Mesendoderm (in vitro differentiated cells): ENCODE results near the gene AFF3.

ENCODE experiments used
- DNase-seq: peaks from one replicate; pipeline ENCODE4 v3.0.0; 2013
- H2AK5ac ChIP-seq: 2 replicates; pipeline ENCODE4 v1.6.1; 2013; ENCODE audit warnings: low read length, inconsistent platforms
- H2BK120ac ChIP-seq: 2 replicates; pipeline ENCODE4 v1.6.1; 2013; ENCODE audit warnings: low read depth, mild to moderate bottlenecking, low read length, moderate library complexity, mixed read lengths
- H2BK15ac ChIP-seq: replicated peaks from 2 replicates; pipeline ENCODE4 v1.6.1; 2013; ENCODE audit warnings: low read depth, mild to moderate bottlenecking, moderate library complexity
- H2BK5ac ChIP-seq: 2 replicates; pipeline ENCODE4 v1.6.1; 2013; ENCODE audit warnings: low read length, inconsistent platforms
- H3K18ac ChIP-seq: 2 replicates; pipeline ENCODE4 v1.6.1; 2013; ENCODE audit warnings: mild to moderate bottlenecking, low read length, mixed read lengths
- H3K23ac ChIP-seq: one replicate; pipeline ENCODE4 v1.6.1; 2013; ENCODE audit warnings: low read length
- H3K27ac ChIP-seq: 2 replicates; pipeline ENCODE4 v1.5.1; 2013; ENCODE audit warnings: low read depth, mild to moderate bottlenecking, inconsistent platforms, low read length, moderate library complexity
- H3K27me3 ChIP-seq: 2 replicates; pipeline ENCODE4 v1.6.1; 2013; ENCODE audit warnings: low read length, control low read depth, mild to moderate bottlenecking, inconsistent platforms; ENCODE audit not compliant: insufficient read depth, poor library complexity
- H3K36me3 ChIP-seq: 2 replicates; pipeline ENCODE4 v1.6.1; 2013; ENCODE audit warnings: low read length, inconsistent platforms; ENCODE audit not compliant: control insufficient read depth, insufficient read depth
- H3K4ac ChIP-seq: one replicate; pipeline ENCODE4 v1.6.1; 2013; ENCODE audit warnings: low read depth, mild to moderate bottlenecking, low read length, moderate library complexity
- H3K4me1 ChIP-seq: 2 replicates; pipeline ENCODE4 v1.6.1; 2013; ENCODE audit warnings: low read depth, low read length, inconsistent platforms; ENCODE audit not compliant: control insufficient read depth
- H3K4me2 ChIP-seq: 2 replicates; pipeline ENCODE4 v1.6.1; 2013; ENCODE audit warnings: low read length
- H3K4me3 ChIP-seq: 2 replicates; pipeline ENCODE4 v1.5.1; 2013; ENCODE audit warnings: mild to moderate bottlenecking, low read length
- H3K56ac ChIP-seq: one replicate; pipeline ENCODE4 v1.6.1; 2013; ENCODE audit warnings: low read length
- H3K79me1 ChIP-seq: 2 replicates; pipeline ENCODE4 v1.6.1; 2013; ENCODE audit warnings: low read length, inconsistent platforms
- H3K79me2 ChIP-seq: 2 replicates; pipeline ENCODE4 v1.6.1; 2013; ENCODE audit warnings: mild to moderate bottlenecking, low read length; ENCODE audit not compliant: control insufficient read depth, insufficient read depth
- H3K9ac ChIP-seq: 2 replicates; pipeline ENCODE4 v1.6.1; 2013; ENCODE audit warnings: low read length, inconsistent platforms
- H4K5ac ChIP-seq: one replicate; pipeline ENCODE4 v1.6.1; 2013; ENCODE audit warnings: low read length
- H4K8ac ChIP-seq: one replicate; pipeline ENCODE4 v1.6.1; 2013; ENCODE audit warnings: low read depth, mild to moderate bottlenecking, control low read depth, low read length, moderate library complexity
- WGBS: extraction: QIAGEN DNeasy Blood & Tissue Kit; methylation state at CpG from one replicate; pipeline ENCODE4 v1.1.7; 2013; ENCODE audit warnings: low lambda C conversion rate, missing lambda C conversion rate; ENCODE audit not compliant: insufficient coverage; ENCODE audit errors: extremely low coverage; 5-methylcytosine and 5-hydroxymethylcytosine counted together

The AFF3 gene

DNA sequence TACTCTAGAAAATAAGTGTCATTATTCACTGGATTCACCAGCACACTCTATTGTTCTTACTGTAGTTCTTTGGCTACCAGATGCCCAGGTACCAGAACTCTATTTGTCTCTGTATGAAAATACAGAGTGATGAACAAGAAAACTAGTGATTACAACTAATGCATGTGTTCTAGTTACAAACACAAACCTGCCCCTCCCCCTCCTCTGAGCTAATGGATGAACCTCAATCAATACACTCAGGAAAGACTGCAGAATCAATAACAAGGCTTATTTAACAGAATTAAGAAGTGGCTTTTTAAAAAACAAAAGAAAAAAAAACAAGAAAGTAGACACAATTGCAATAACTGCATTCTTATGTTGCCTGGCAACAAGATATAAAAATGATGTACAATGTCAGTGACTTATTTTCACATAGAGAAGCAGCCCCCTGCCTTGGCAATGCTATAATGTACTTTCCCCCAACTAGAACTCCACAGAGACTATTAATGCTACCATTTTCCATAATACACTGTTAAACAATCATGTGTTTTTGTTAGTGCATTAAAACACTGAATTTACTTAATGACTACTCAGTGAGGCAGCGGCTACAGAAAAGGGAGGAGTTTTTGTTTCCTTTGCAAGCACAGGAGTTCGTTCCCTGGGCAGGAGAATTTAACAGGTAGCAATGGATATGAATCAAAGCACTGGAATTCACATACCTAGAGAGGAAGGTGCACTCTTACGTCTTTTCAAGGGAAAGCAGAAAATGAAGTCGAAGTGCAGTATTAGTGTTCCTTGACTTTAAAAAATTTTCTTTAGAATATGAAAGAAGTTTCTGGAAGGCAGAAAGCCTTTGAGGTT lies 333.8 kb downstream of the AFF3 start:
- H2BK15ac ChIP-seq, result no peak overlapping the region
- no peak overlapping the region for H3K4me3 ChIP-seq
- H2AK5ac ChIP-seq, result no peak overlapping the region
- no peak overlapping the region for H3K4ac ChIP-seq
- no peaks in the 10 kb centered on the region for H3K36me3 ChIP-seq
- no peak overlapping the region for H3K56ac ChIP-seq
- no peaks in the 10 kb centered on the region for H3K79me2 ChIP-seq
- H3K4me1 ChIP-seq, result no peaks in the 10 kb centered on the region
- H2BK120ac ChIP-seq, result no peak overlapping the region
- H3K27ac ChIP-seq, result no peak overlapping the region
- no peak overlapping the region for H3K18ac ChIP-seq
- no peak for DNase-seq
- no CpG with 5 or more reads among the region's 4 CpGs for WGBS
- H4K8ac ChIP-seq, result no peak overlapping the region
- H2BK5ac ChIP-seq, result no peak overlapping the region
- H3K9ac ChIP-seq, result no peak overlapping the region
- no peak overlapping the region for H3K4me2 ChIP-seq
- no peaks in the 10 kb centered on the region for H3K27me3 ChIP-seq
- no peak overlapping the region for H4K5ac ChIP-seq
- H3K79me1 ChIP-seq, result no peaks in the 10 kb centered on the region
- H3K23ac ChIP-seq, result no peak overlapping the region

DNA sequence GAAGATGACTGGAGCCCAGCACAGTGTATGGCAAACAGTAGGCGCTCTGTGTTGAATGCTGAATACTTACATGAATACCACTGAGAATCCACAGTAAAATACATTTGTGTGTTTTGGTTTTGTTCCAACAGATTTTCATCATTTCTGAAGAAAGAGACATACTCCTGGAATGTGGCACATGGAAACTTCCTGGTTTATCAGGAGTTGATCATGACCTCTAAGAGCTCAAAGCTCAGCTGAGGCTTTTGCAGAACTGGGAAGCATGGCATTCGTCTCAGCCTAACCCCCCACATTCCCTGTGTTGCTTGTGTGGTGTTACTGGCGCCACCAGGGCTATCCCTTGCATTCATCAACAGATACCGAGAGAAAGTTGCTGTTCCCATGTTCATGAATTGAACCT lies 335.6 kb downstream of the AFF3 start:
- no peak overlapping the region for H2AK5ac ChIP-seq
- no peak overlapping the region for H3K4ac ChIP-seq
- no peak overlapping the region for H3K18ac ChIP-seq
- no peak overlapping the region for H3K4me2 ChIP-seq
- no peak overlapping the region for H4K8ac ChIP-seq
- H3K79me1 ChIP-seq, result no peaks in the 10 kb centered on the region
- H3K9ac ChIP-seq, result no peak overlapping the region
- H3K36me3 ChIP-seq, result no peaks in the 10 kb centered on the region
- no peaks in the 10 kb centered on the region for H3K4me1 ChIP-seq
- H2BK5ac ChIP-seq, result no peak overlapping the region
- H3K79me2 ChIP-seq, result no peaks in the 10 kb centered on the region
- H2BK120ac ChIP-seq, result no peak overlapping the region
- H4K5ac ChIP-seq, result no peak overlapping the region
- H2BK15ac ChIP-seq, result no peak overlapping the region
- H3K27ac ChIP-seq, result no peak overlapping the region
- no peak overlapping the region for H3K23ac ChIP-seq
- no peak for DNase-seq
- no peak overlapping the region for H3K56ac ChIP-seq
- H3K27me3 ChIP-seq, result no peaks in the 10 kb centered on the region
- H3K4me3 ChIP-seq, result no peak overlapping the region
- no CpG with 5 or more reads among the region's 4 CpGs for WGBS

DNA sequence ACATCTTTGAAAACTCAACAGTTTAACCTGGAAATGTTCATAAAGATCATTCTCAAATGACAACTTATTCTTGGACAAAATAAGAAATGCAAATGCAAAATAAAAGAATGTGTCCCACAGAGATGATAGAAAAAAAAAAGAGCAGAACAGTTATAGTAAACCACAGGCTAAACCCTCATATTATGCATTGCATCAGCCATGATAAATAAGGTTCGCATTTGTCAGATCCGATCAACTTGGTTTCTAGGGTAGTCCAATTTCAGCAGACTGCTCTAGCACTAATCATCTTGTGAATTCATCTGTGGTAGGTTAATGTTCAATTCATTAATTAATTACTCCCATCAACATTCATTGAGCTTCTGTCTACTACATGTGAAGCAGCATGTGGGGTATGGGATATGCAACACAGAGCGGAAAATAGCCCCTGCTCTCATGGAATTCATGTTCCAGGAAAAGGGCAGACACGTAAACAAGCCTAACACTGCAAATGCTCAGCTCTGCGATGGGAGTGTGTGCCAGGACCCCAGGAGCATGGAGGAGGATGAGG lies 336.4 kb downstream of the AFF3 start:
- H3K9ac ChIP-seq, result no peak overlapping the region
- no peak overlapping the region for H3K27ac ChIP-seq
- no peak overlapping the region for H3K4me2 ChIP-seq
- H2BK120ac ChIP-seq, result no peak overlapping the region
- no peak overlapping the region for H3K18ac ChIP-seq
- H3K27me3 ChIP-seq, result no peaks in the 10 kb centered on the region
- H3K4ac ChIP-seq, result no peak overlapping the region
- no peaks in the 10 kb centered on the region for H3K79me1 ChIP-seq
- H3K23ac ChIP-seq, result no peak overlapping the region
- no peaks in the 10 kb centered on the region for H3K36me3 ChIP-seq
- no peak overlapping the region for H3K56ac ChIP-seq
- no peak overlapping the region for H4K8ac ChIP-seq
- no peak overlapping the region for H2AK5ac ChIP-seq
- H3K4me1 ChIP-seq, result no peaks in the 10 kb centered on the region
- no peak for DNase-seq
- H2BK15ac ChIP-seq, result no peak overlapping the region
- no peak overlapping the region for H4K5ac ChIP-seq
- H3K4me3 ChIP-seq, result no peak overlapping the region
- no peaks in the 10 kb centered on the region for H3K79me2 ChIP-seq
- WGBS, result no CpG with 5 or more reads among the region's 5 CpGs
- no peak overlapping the region for H2BK5ac ChIP-seq

DNA sequence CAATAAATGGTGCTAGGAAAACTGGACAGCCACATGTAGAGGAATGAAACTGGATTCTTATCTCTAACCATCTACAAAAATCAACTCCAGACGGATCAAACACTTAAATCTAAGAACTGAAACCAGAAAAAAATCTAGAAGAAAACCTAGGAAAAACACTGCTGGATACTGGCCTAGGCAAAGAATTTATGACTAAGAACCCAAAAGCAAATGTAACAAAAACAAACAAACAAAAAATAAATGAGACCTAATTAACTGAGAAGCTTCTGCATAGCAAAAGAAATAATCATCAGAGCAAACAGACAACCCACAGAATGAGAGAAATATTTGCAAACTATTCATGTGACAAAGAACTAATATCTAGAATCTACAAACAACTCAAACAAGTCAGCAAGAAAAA lies 338.5 kb downstream of the AFF3 start:
- no CpG with 5 or more reads among the region's 1 CpG for WGBS
- H3K56ac ChIP-seq, result no peak overlapping the region
- no peak overlapping the region for H2BK120ac ChIP-seq
- no peak overlapping the region for H2BK15ac ChIP-seq
- no peak overlapping the region for H3K4me2 ChIP-seq
- no peak overlapping the region for H3K4ac ChIP-seq
- no peaks in the 10 kb centered on the region for H3K4me1 ChIP-seq
- H3K23ac ChIP-seq, result no peak overlapping the region
- no peak overlapping the region for H2AK5ac ChIP-seq
- no peak for DNase-seq
- H2BK5ac ChIP-seq, result no peak overlapping the region
- H3K79me2 ChIP-seq, result no peaks in the 10 kb centered on the region
- H3K36me3 ChIP-seq, result no peaks in the 10 kb centered on the region
- no peak overlapping the region for H3K18ac ChIP-seq
- H3K4me3 ChIP-seq, result no peak overlapping the region
- no peak overlapping the region for H4K5ac ChIP-seq
- no peak overlapping the region for H4K8ac ChIP-seq
- no peak overlapping the region for H3K9ac ChIP-seq
- no peak overlapping the region for H3K27ac ChIP-seq
- H3K79me1 ChIP-seq, result no peaks in the 10 kb centered on the region
- H3K27me3 ChIP-seq, result no peaks in the 10 kb centered on the region

DNA sequence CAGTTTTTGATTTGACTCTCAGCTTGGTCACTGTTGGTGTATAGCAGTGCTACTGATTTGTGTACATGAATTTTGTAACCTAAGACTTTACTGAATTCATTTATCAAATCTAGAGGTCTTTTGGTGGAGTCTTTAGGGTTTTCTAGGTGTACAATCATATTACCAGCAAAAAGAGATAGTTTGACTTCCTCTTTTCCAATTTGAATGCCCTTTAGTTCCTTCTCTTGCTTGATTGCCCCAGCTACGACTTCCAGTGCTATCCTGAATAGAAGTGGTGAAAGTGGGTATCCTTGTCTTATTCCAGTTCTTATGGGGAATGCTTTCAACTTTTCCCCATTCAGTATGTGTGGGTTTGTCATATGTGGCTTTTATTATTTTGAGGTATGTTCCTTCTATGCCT lies 339.7 kb downstream of the AFF3 start:
- Histone ChIP-seq H3K4me1 (no peaks in the 10 kb centered on the region), H3K56ac (no peak overlapping the region), H3K23ac (no peak overlapping the region), H4K5ac (no peak overlapping the region), H3K27ac (no peak overlapping the region), H2AK5ac (no peak overlapping the region), H3K27me3 (no peaks in the 10 kb centered on the region), H3K4ac (no peak overlapping the region), H2BK5ac (no peak overlapping the region), H3K4me2 (no peak overlapping the region), H3K18ac (no peak overlapping the region), H2BK120ac (no peak overlapping the region), H3K79me2 (no peaks in the 10 kb centered on the region), H3K79me1 (no peaks in the 10 kb centered on the region), H2BK15ac (no peak overlapping the region), H3K36me3 (no peaks in the 10 kb centered on the region), H3K4me3 (no peak overlapping the region), H4K8ac (no peak overlapping the region), H3K9ac (no peak overlapping the region)
- no peak for DNase-seq
- WGBS, result no CpG with 5 or more reads among the region's 1 CpG
